Tibial nerve (tissue), 4 donors: Measurements from ENCODE around the gene SMG1. TPM values are rescaled to one million over a fixed set of nuclear protein-coding genes. Genes with fewer than 3 reads are reported as not detected.

Source experiments
- DNase-seq, 2 donors: peaks; one replicate each; pipeline ENCODE4 v3.0.0-alpha.2; 2019; ENCODE audit warnings: low spot score in 2 of 2
- H3K27ac ChIP-seq, 4 donors: fragments of 200-600 bp; sonication (generic) in 3 of 4; one replicate each; pipeline ENCODE4 v1.5.1; 2017 to 2019; ENCODE audit warnings: mild to moderate bottlenecking in 1 of 4
- H3K27me3 ChIP-seq, 2 donors: fragments of 200-600 bp; sonication (generic) in 1 of 2; one replicate each; pipeline versions ENCODE4 v1.5.1 to v1.6.0; 2017 to 2019
- H3K36me3 ChIP-seq, 3 donors: fragments of 200-600 bp; sonication (generic); one replicate each; pipeline ENCODE4 v1.5.1; 2018 to 2019
- H3K4me1 ChIP-seq, 4 donors: fragments of 200-600 bp; sonication (generic) in 3 of 4; one replicate each; pipeline ENCODE4 v1.5.1; 2017 to 2019
- H3K4me3 ChIP-seq, 4 donors: fragments of 200-600 bp; sonication (generic) in 3 of 4; one replicate each; pipeline ENCODE4 v1.5.1; 2017 to 2019; ENCODE audit warnings: mild to moderate bottlenecking in 1 of 4, moderate library complexity in 1 of 4
- H3K9me3 ChIP-seq, 4 donors: fragments of 200-600 bp; sonication (generic) in 3 of 4; one replicate each; pipeline ENCODE4 v1.5.1; 2017 to 2019
- EP300 ChIP-seq, 2 donors: sonication (generic); formaldehyde crosslinking; IDR thresholded peaks; one replicate each; pipeline ENCODE4 v1.6.1; 2017; ENCODE audit warnings: antibody characterized with exemption in 2 of 2, mild to moderate bottlenecking in 1 of 2
- POLR2A ChIP-seq, 2 donors: fragments of 450-650 bp; IDR thresholded peaks; one replicate each; pipeline ENCODE4 v1.6.1; 2017; ENCODE audit warnings: antibody characterized with exemption in 2 of 2, mild to moderate bottlenecking in 2 of 2, moderate library complexity in 2 of 2
- WGBS, 2 donors: methylation state at CpG; one replicate each; pipeline ENCODE4 v1.1.5; 2018; 5-methylcytosine and 5-hydroxymethylcytosine counted together
- total RNA-seq, 4 donors: library from RNA; depleted of rRNA; stranded (reverse); fragments of >200 nt; gene quantifications; one replicate each; pipeline ENCODE4 v1.1.0, GENCODE V29; 2016
- TF ChIP-seq, protein P1 (sequence below), 5 experiments: fragments of 200-600 bp in 3 of 5; fragments of 450-650 bp in 2 of 5; sonication (generic) in 3 of 5; IDR thresholded peaks; one replicate each; pipeline ENCODE4 v1.5.1; 2016 to 2019; ENCODE audit warnings: antibody characterized with exemption in 5 of 5, mild to moderate bottlenecking in 3 of 5, moderate library complexity in 2 of 5

SMG1 gene
- total RNA-seq, 4 donors from 2014 or later = 83.5 to 101 (median 89.4) TPM

DNA sequence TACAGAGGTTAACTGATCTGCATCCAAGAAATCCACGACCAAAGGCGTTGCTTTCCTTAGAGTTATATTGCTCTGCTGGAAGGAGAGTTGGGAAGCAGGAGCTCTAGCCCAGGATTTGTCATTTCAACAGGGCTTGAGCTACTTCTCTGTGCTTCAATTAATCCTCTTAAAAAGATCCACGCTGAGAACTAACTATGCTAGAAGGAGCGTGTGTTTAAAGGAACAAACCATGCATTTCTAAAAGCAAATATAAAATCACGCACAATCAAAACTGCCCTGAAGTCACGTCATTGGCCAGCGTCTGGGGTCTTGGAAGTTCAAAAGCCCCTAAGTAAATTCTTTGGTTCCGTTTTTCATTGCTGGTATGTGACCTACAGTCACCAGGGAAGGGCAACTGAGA is 125.9 kb downstream of the SMG1 start:
- no peak for TF ChIP-seq EP300 (IDR thresholded peaks at IDR 0.05)
- TF ChIP-seq, protein P1, sequence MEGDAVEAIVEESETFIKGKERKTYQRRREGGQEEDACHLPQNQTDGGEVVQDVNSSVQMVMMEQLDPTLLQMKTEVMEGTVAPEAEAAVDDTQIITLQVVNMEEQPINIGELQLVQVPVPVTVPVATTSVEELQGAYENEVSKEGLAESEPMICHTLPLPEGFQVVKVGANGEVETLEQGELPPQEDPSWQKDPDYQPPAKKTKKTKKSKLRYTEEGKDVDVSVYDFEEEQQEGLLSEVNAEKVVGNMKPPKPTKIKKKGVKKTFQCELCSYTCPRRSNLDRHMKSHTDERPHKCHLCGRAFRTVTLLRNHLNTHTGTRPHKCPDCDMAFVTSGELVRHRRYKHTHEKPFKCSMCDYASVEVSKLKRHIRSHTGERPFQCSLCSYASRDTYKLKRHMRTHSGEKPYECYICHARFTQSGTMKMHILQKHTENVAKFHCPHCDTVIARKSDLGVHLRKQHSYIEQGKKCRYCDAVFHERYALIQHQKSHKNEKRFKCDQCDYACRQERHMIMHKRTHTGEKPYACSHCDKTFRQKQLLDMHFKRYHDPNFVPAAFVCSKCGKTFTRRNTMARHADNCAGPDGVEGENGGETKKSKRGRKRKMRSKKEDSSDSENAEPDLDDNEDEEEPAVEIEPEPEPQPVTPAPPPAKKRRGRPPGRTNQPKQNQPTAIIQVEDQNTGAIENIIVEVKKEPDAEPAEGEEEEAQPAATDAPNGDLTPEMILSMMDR (IDR thresholded peaks at IDR 0.05) = no peak
- no peak for TF ChIP-seq POLR2A (IDR thresholded peaks at IDR 0.05)
- Histone ChIP-seq H3K27me3 (no peaks in the 10 kb centered on the region), H3K27ac (peak overlapping the region in 3 of 4 donors; percentile 87 to 93 (median 90)), H3K4me1 (peaks cover 3 to 44% (median 20%) of the 10 kb centered on the region in 4 donors), H3K36me3 (peaks cover 0 to 21% (median 0%) of the 10 kb centered on the region in 3 donors), H3K9me3 (no peaks in the 10 kb centered on the region), H3K4me3 (peak overlapping the region; percentile 66 to 91 (median 86))
- 2% methylated on average over 8 of the region's 8 CpGs for WGBS, 2 donors
- DNase-seq = no peak

DNA sequence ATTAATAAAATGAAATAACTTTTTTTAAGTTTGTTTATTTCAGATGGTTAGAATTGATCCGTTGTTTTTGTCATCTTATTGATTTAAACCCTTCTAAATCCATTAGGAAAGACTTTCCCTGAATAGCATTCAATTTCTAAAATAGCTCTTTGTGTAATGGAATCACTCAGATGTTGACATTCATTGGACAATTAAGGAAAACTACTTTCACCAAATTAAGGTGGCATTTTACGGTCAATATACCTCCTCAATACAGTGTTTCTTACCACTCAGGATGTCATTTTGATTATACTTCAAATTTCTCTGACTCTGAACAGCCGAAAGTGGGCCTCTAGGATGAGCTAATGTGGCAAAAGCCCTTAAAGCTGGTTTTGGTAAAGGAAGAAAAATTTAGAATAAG is 126.7 kb downstream of the SMG1 start:
- H3K27ac ChIP-seq = peak overlapping the region in 2 of 4 donors; percentile 8 to 93
- no peak for DNase-seq
- H3K27me3 ChIP-seq = no peaks in the 10 kb centered on the region
- H3K4me3 ChIP-seq = peak overlapping the region in 1 of 4 donors; percentile 66
- H3K36me3 ChIP-seq = peaks cover 0 to 28% (median 0%) of the 10 kb centered on the region in 3 donors
- peaks cover 3 to 44% (median 17%) of the 10 kb centered on the region in 4 donors for H3K4me1 ChIP-seq
- H3K9me3 ChIP-seq = no peaks in the 10 kb centered on the region
- TF ChIP-seq EP300 (IDR thresholded peaks at IDR 0.05) = no peak
- no peak for TF ChIP-seq POLR2A (IDR thresholded peaks at IDR 0.05)
- TF ChIP-seq, protein P1 (IDR thresholded peaks at IDR 0.05) = no peak
- WGBS, 2 donors = 54 to 61% methylated on average over 3 of the region's 3 CpGs

DNA sequence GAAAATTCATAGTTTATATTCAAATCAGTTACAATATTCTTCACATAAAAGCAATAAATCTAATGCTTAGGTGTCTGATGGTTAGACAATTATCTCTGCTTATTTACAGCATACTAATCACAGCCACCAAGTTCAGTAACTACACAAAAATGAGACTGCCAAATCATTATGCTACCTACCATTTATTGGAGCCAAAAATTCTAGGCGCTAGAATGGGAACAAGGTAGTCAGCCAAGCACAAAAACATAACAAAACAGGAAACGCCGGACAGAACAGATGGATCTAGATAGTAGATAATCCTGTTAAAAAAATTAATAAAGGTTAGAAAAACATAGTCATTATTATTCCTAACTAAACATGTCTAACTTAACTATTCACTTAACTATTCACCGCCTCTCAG is 128.5 kb downstream of the SMG1 start:
- Histone ChIP-seq H3K4me1 (peaks cover 3 to 36% (median 14%) of the 10 kb centered on the region in 4 donors), H3K27ac (no peak overlapping the region), H3K4me3 (no peak overlapping the region), H3K27me3 (no peaks in the 10 kb centered on the region), H3K36me3 (peaks cover 0 to 45% (median 0%) of the 10 kb centered on the region in 3 donors), H3K9me3 (no peaks in the 10 kb centered on the region)
- WGBS, 2 donors = 72 to 79% methylated on average over 4 of the region's 4 CpGs
- DNase-seq = no peak
- TF ChIP-seq POLR2A (IDR thresholded peaks at IDR 0.05) = no peak
- TF ChIP-seq, protein P1 (IDR thresholded peaks at IDR 0.05) = no peak
- no peak for TF ChIP-seq EP300 (IDR thresholded peaks at IDR 0.05)

DNA sequence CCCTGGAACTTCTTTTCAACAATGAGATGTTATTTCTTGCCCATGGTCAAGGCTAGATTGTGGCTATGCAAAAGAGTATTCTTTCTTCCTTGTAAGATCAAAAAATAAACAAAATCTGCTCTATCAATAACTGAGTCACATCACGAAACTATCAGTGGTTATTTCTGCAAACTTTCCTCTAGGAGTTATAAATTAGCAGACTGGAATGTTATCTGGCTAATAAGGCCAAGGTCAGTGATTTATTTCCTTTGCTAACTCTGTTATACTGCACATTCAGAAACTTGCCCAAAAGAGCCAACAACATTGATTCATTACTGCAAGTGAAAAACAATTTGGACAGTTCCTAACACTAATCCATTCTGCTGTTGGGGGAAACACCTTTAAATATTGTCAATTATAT is 129.8 kb downstream of the SMG1 start:
- Histone ChIP-seq H3K4me3 (no peak overlapping the region), H3K4me1 (peaks cover 3 to 29% (median 14%) of the 10 kb centered on the region in 4 donors), H3K9me3 (no peaks in the 10 kb centered on the region), H3K27ac (no peak overlapping the region), H3K27me3 (no peaks in the 10 kb centered on the region), H3K36me3 (peaks cover 0 to 56% (median 0%) of the 10 kb centered on the region in 3 donors)
- DNase-seq = no peak
- TF ChIP-seq EP300 (IDR thresholded peaks at IDR 0.05) = no peak
- TF ChIP-seq, protein P1 (IDR thresholded peaks at IDR 0.05) = no peak
- TF ChIP-seq POLR2A (IDR thresholded peaks at IDR 0.05) = no peak
- 69 to 83% methylated on average over 1 of the region's 1 CpG for WGBS, 2 donors

DNA sequence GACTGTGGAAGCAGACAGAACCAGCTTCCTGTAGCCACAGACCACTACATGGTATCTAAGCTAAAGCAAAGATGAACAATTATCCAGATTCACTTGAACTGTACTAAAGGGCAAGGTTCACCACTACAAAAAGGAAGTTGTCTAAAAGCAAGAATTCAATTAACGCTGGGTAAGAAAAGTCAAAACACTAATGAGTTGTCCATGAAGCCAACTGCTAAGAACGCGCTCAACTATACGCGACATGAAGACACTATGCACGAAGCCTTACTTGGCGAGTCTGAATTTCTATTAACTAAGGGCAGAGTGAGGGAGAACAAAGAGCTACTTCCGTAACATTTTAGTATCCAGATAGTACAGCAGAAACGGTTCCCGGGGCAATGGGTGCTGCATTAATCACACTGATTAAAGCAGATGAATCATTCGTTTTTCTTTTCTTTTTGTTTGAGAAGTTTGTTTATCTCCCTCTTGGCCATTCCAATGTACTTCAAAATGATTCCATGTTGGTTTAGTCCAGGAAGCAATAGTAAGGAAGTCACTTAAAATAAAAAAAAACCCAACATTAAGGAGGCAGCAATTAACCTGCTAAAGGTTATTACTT is 133.3 kb downstream of the SMG1 start:
- Histone ChIP-seq H3K36me3 (peaks cover 0 to 62% (median 0%) of the 10 kb centered on the region in 3 donors), H3K27ac (no peak overlapping the region), H3K27me3 (no peaks in the 10 kb centered on the region), H3K4me3 (no peak overlapping the region), H3K4me1 (peaks cover 0 to 23% (median 13%) of the 10 kb centered on the region in 4 donors), H3K9me3 (no peaks in the 10 kb centered on the region)
- WGBS, 2 donors = 89% methylated on average over 11 of the region's 11 CpGs
- no peak for DNase-seq
- TF ChIP-seq POLR2A (IDR thresholded peaks at IDR 0.05) = no peak
- no peak for TF ChIP-seq EP300 (IDR thresholded peaks at IDR 0.05)
- TF ChIP-seq, protein P1 (IDR thresholded peaks at IDR 0.05) = no peak
